EH (cell line): ENCODE data around the gene DNAJB12.
"Not testable (repeated sequence)": the region's sequence is repeated elsewhere in the genome, so short reads cannot be mapped to it uniquely, and the experiment has no call there.

Source experiments
- DNase-seq: peaks from one replicate; pipeline ENCODE4 v3.0.0-alpha.2; 2015; ENCODE audit warnings: low read depth

The DNAJB12 gene

GRCh38 chr10:72330069-72330426, 24.7 kb downstream of the DNAJB12 start:
- DNase-seq = no peak

GRCh38 chr10:72329290-72330068, 25.2 kb downstream of the DNAJB12 start:
- DNase-seq = no peak

DNA sequence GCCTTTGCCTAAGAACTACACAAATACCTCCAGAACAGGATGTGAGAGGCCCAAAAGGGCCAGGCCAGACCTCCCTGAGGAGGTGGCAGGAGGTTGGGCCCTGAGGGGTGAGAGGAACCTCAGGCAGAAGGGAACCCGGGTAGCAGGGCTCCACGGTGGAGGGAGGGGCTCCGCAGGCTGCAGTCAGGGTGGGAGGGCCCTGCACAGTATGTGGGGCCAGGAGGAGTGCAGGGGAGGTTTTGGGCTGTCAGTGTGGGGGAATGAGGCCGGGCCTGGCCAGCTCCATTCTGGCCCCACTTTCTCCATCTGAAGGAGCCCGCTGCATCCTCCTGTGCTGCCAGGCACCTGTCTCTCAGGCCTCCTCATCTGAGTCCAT, 25.9 kb downstream of the DNAJB12 start:
- no peak for DNase-seq

DNA sequence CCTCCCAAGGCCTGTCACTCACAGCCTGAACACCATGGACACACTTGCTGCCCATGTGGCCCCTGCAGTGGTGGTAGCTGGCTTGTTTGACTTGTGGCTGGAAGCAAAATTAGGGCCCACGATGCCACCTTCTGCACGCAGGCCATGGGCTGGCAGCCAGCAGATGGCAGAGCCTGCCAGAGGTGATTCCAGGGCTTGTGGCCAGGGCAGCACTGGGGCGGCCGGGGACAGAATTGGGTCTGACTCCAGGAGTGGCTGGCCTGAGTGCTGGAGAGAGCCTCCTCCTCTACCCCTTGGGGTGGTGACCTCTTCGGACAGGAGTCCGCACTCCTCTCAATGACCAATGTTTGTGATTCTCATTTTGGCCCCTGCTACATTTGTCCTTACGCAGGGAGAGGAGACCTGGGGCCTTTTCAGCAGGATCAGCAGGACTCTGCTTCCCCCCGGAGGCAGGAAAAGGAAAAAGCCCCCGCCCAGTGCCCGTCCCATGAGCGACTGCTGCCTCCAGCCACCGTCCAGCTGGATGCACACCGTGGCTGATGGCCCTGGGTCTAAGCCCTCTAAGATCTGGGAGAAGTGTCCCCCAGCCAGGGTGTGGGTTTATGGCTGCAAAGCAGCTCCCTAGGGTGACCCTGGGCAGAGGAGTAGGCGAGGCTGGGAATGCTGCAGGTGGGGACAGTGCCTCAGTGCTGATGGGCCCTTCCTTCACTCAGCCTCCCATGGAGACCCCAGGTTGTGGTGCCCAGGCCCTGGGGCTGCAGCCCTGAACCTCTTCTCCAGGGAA, 26.5 kb downstream of the DNAJB12 start:
- peak; percentile 68 for DNase-seq

- not testable (repeated sequence) for DNase-seq
Measured at GRCh38 chr10:72326665-72327603, 27.8 kb downstream of the DNAJB12 start.

GRCh38 chr10:72325243-72326175, 29.2 kb downstream of the DNAJB12 start:
- not testable (repeated sequence) for DNase-seq

GRCh38 chr10:72323771-72324191, 30.9 kb downstream of the DNAJB12 start:
- DNase-seq = no peak

DNA sequence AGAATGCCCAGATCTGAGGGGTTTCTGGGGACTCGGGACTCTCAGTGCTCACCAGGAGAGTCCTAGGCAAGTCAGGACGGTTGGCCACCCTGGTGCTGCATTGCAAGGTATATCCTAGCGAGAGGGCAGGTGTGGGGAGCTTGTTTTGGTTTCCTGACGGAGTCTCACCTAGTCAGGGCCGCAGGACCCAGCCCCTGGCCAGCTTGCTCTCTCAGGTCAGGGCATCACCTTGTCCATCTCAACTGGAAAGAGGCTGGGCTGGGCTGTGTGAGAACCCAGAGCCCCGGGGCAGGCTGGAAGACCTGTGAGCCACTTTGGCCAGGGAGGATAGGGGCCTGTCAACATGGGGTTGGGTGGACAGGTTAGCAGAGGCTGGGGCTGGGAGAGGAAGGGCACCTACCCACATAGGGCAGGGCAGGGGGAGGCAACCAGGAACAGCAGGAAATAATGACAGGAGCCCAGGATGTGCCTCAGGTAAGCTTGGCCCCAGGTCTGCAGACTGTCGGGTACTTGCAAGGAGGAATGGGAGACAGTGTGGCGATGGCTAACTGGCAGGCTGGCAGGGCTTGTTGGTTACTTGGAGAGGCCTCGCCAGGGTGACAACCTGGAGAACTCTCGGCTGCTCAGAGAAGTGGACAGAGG, 31.5 kb downstream of the DNAJB12 start:
- DNase-seq = no peak

GRCh38 chr10:72322280-72323058, 32.2 kb downstream of the DNAJB12 start:
- DNase-seq = no peak

GRCh38 chr10:72322030-72322279, 32.8 kb downstream of the DNAJB12 start:
- DNase-seq = no peak

DNA sequence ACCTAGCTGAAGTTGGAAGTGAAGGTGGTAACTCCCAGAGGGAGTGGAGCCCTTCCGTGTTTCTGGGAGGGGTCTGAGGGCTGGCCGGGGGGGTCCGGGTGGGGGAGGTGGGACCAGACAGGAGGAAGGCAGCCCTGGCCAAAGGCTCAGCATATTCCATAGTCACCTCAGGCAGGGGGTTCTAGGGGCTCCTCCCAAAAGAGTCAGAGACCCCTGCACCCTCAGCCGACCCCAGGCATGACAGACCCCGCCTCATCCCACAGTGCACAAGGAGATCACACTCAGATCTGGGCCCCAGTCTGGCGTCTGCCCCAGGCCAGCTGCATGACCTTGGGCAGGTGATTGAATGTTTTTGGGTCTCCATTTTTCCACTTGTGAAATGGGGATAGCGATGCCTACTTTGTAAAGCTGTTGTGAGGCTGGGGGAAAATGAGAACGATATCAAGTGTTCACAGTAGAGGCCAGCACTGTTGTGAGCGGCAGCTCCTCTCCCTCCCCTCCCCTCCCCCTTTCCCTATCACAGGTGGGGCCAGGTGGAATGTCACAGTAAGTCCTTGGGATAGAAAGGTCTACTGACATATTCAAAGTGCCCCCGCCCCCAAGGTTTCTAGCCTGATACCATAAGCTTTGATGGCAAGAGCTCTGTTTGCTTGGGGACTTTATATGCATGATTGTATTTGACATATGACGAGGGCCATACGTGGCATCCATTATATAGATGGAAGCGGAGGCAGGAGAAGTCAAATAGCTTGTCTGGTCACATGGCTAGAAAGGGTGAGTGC, 33.3 kb downstream of the DNAJB12 start:
- DNase-seq = no peak

GRCh38 chr10:72320676-72321247, 34.0 kb downstream of the DNAJB12 start:
- peak; percentile 99 for DNase-seq

DNA sequence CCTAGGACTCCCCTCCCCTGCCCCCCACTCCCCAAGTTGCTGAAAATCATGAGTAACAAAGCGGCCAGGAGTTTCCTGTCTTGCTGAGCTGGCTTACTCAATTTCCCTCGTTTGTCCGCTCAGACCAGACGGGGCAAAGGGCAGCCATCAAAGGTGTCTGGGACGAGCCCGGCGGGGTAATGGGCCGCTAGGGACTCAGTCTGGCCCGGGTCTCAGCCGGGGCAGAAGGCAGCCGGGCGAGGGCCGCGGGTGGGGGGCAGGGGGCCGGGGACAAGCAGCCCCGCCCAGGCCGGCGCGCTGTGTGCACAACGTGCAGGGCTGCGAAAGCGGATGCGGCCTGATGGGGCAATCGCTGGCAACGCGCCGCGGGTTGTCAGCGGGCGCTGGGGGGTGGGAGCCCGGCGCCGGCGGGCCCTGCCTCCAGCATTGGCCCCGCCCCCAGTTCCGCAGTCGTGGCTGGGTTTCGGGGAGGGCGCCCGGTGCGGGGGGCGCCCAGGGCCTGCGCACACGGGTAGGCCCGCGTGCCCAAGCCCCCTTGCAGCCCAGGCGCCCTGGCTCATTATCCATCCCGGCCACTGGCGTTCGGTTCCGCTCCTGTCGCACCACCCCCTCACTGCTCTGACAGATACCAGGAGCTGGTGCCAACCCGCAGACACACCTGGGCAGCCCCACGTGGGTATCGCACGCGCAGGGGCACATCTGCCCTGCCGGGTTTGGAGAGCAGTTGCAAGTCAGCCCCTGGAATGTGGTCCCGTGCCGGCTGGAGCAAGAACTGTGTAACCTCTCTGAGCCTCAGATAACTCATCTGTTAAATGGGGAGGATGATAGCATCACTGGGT, 35.1 kb downstream of the DNAJB12 start:
- peak; percentile 92 for DNase-seq

GRCh38 chr10:72318418-72319262, 36.1 kb downstream of the DNAJB12 start:
- no peak for DNase-seq

DNA sequence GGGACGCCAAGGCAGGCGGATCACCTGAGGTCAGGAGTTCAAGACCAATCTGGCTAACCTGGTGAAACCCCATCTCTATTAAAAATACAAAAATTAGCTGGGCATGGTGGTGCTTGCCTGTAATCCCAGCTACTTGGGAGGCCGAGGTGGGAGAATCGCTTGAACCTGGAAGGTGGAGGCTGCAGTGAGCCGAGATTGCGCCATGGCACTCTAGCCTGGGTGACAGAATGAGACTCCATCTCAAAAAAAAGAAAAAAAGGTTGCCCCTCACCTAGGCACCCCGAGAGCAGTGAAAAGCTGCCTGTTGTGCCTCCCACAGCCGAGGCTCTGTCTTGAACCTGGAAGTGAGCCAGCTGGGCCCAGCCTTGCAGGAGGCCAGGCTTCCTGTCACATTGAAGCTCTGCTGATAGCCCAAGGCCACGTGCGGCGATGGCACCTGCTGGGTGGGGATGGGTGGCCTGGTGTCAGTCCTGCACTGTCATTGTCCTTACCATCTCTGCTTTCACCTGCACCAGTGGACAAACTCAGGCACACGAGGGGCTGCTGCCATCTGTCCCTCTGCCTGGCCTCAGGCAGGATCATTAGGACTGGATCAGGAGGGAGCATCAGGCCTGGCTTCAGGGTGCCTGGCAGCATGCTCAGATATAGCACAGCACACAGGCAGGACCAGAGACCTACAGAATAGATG, 37.8 kb downstream of the DNAJB12 start:
- DNase-seq = no peak

DNA sequence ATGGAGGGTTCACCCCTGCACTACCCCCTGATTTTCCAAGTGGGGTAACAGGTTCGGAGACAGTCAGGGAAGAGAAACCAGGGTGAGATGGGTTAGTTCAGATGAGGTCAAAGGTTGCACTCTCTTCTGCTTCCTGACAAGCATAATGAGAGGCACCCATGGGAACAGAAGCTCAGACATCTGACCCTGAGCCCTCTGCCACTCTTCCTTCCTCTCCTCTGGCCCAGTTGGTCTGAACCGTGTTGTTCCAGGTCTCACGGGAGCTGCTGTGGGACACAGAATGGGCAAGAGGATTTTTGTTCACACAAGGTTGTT, 38.4 kb downstream of the DNAJB12 start:
- DNase-seq = no peak
